Liver (tissue), 9 donors: ENCODE measurements around the gene TEX14. TPM values are rescaled to one million over a fixed set of nuclear protein-coding genes. Genes with fewer than 3 reads are reported as not detected.

Source experiments
- DNase-seq: peaks from one replicate; pipeline ENCODE4 v3.0.0-alpha.2; 2017; ENCODE audit warnings: low spot score
- H3K27ac ChIP-seq, 2 donors: one replicate each; pipeline ENCODE4 v1.7.0; 2013; ENCODE audit warnings: inconsistent platforms in 2 of 2, low read length in 2 of 2, control low read depth in 1 of 2, low read depth in 1 of 2, mild to moderate bottlenecking in 1 of 2
- H3K27me3 ChIP-seq, 4 donors: one replicate each; pipeline versions ENCODE4 v1.6.1 to v1.7.0; 2013; ENCODE audit warnings: low read length in 3 of 4, inconsistent platforms in 1 of 4, mild to moderate bottlenecking in 1 of 4, moderate library complexity in 1 of 4; ENCODE audit not compliant: control insufficient read depth in 4 of 4, insufficient read depth in 4 of 4
- H3K36me3 ChIP-seq, 4 donors: one replicate each; pipeline versions ENCODE4 v1.6.1 to v1.7.0; 2013; ENCODE audit warnings: low read length in 3 of 4, mild to moderate bottlenecking in 3 of 4, low read depth in 1 of 4, moderate library complexity in 1 of 4; ENCODE audit not compliant: control insufficient read depth in 4 of 4, insufficient read depth in 3 of 4
- H3K4me1 ChIP-seq, 4 donors: one replicate each; pipeline versions ENCODE4 v1.6.1 to v1.7.0; 2013; ENCODE audit warnings: low read length in 3 of 4, mild to moderate bottlenecking in 3 of 4, moderate library complexity in 1 of 4; ENCODE audit not compliant: control insufficient read depth in 4 of 4, insufficient read depth in 4 of 4
- H3K4me3 ChIP-seq, 3 donors: one replicate each; pipeline versions ENCODE4 v1.6.1 to v1.7.0; 2013; ENCODE audit warnings: low read length in 3 of 3, control low read depth in 1 of 3, low read depth in 1 of 3, mild to moderate bottlenecking in 1 of 3
- H3K9ac ChIP-seq, 2 donors: one replicate each; pipeline ENCODE4 v1.7.0; 2013; ENCODE audit warnings: low read length in 2 of 2, mild to moderate bottlenecking in 2 of 2, moderate library complexity in 2 of 2, control low read depth in 1 of 2, low read depth in 1 of 2
- H3K9me3 ChIP-seq, 4 donors: one replicate each; pipeline versions ENCODE4 v1.6.1 to v1.7.0; 2013; ENCODE audit warnings: low read length in 3 of 4; ENCODE audit not compliant: control insufficient read depth in 4 of 4
- EGR1 ChIP-seq, 2 donors: IDR thresholded peaks; 2 replicates each; pipeline ENCODE4 v1.6.1; 2016 to 2018; ENCODE audit warnings: antibody characterized with exemption in 2 of 2, low read depth in 2 of 2
- FOXA1 ChIP-seq: IDR thresholded peaks from 2 replicates; pipeline ENCODE4 v1.6.1; 2016; ENCODE audit warnings: antibody characterized with exemption
- FOXA2 ChIP-seq: IDR thresholded peaks from 2 replicates; pipeline ENCODE4 v1.6.1; 2016; ENCODE audit warnings: antibody characterized with exemption
- GABPA ChIP-seq, 2 donors: IDR thresholded peaks in 1 of 2; conservative IDR thresholded peaks in 1 of 2; 2 replicates each; pipeline ENCODE4 v1.6.1; 2016; ENCODE audit warnings: antibody characterized with exemption in 2 of 2, mild to moderate bottlenecking in 1 of 2, moderate library complexity in 1 of 2
- HNF4A ChIP-seq, 2 donors: conservative IDR thresholded peaks; 2 replicates each; pipeline ENCODE4 v1.6.1; 2016; ENCODE audit warnings: antibody characterized with exemption in 2 of 2, mild to moderate bottlenecking in 2 of 2
- HNF4G ChIP-seq: IDR thresholded peaks from 2 replicates; pipeline ENCODE4 v1.6.1; 2016; ENCODE audit warnings: antibody characterized with exemption
- JUND ChIP-seq, 2 donors: IDR thresholded peaks; 2 replicates each; pipeline ENCODE4 v1.6.1; 2016; ENCODE audit warnings: antibody characterized with exemption in 2 of 2
- NR2F2 ChIP-seq: IDR thresholded peaks from 2 replicates; pipeline ENCODE4 v1.6.1; 2016; ENCODE audit warnings: antibody characterized with exemption
- RAD21 ChIP-seq, 2 donors: IDR thresholded peaks; 2 replicates each; pipeline ENCODE4 v1.6.1; 2016; ENCODE audit warnings: antibody characterized with exemption in 2 of 2, mild to moderate bottlenecking in 2 of 2
- RXRA ChIP-seq, 2 donors: IDR thresholded peaks; 2 replicates each; pipeline ENCODE4 v1.6.1; 2017 to 2018; ENCODE audit warnings: antibody characterized with exemption in 2 of 2, mild to moderate bottlenecking in 1 of 2
- SP1 ChIP-seq: IDR thresholded peaks from 2 replicates; pipeline ENCODE4 v1.6.1; 2018; ENCODE audit warnings: antibody characterized with exemption, mild to moderate bottlenecking
- TAF1 ChIP-seq: conservative IDR thresholded peaks from 2 replicates; pipeline ENCODE4 v1.6.1; 2016; ENCODE audit warnings: antibody characterized with exemption, mild to moderate bottlenecking
- YY1 ChIP-seq: IDR thresholded peaks from 2 replicates; pipeline ENCODE4 v1.6.1; 2016; ENCODE audit warnings: antibody characterized with exemption, mild to moderate bottlenecking
- WGBS: extraction: QIAGEN DNeasy Blood & Tissue Kit; methylation state at CpG from one replicate; pipeline ENCODE4 v1.1.7; 2013; 5-methylcytosine and 5-hydroxymethylcytosine counted together
- polyA plus RNA-seq, 2 donors: library from polyadenylated mRNA; stranded (reverse) in 1 of 2; unstranded in 1 of 2; fragments of 200-250 nt in 1 of 2; fragments of >200 nt in 1 of 2; fragmentation: Nextera tagmentation in 1 of 2; extraction: Ambion mirVana in 1 of 2; gene quantifications; one replicate each; pipeline versions ENCODE4 v1.2.1 to v1.2.3, GENCODE V29; 2013 to 2015
- total RNA-seq, 2 donors: library from RNA; depleted of rRNA; stranded (reverse); fragments of >200 nt; gene quantifications; one replicate each; pipeline ENCODE4 v1.2.3, GENCODE V29; 2014
- TF ChIP-seq, protein P1 (sequence below): IDR thresholded peaks from 2 replicates; pipeline ENCODE4 v1.6.1; 2016; ENCODE audit warnings: antibody characterized with exemption
- TF ChIP-seq, protein P2 (sequence below): fragments of 150-350 bp; IDR thresholded peaks from 2 replicates; pipeline ENCODE4 v1.5.1; 2017; ENCODE audit warnings: improper control_type of control experiment, low read depth, low read length; ENCODE audit not compliant: missing input control
- TF ChIP-seq, protein P3 (sequence below): IDR thresholded peaks from 2 replicates; pipeline ENCODE4 v1.6.1; 2016; ENCODE audit warnings: antibody characterized with exemption
- TF ChIP-seq, protein P4 (sequence below): IDR thresholded peaks from 2 replicates; pipeline ENCODE4 v1.6.1; 2016; ENCODE audit warnings: antibody characterized with exemption
- TF ChIP-seq, protein P5 (sequence below): IDR thresholded peaks from 2 replicates; pipeline ENCODE4 v1.6.1; 2016; ENCODE audit warnings: antibody characterized with exemption, mild to moderate bottlenecking
- donor health status: healthy.
- donor health status: healthy.
- donor health status: healthy.
- donor health status: healthy.
- donor health status: healthy.

TEX14 gene
- total and polyA plus RNA-seq, 4 donors = 0.01 to 0.17 (median 0.13) TPM

DNA sequence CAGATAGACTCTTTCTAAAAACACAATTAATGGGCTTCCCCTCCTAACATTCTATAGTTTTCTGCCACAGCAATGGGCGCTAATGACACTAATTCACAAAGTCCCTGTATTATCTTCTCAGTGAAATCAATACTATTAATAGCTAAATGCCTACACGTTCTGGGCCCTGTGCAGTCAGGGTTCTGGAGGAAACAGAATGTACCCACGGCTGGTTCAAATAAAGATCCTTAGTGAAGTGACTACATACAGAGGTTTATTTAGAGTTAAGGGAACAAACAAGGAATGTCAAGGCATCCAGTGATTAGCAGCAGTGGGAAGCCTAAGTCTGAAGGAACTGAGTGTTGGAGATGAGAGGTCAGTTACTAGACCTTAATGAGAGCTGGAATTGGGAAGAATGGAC lies 133.9 kb downstream of the TEX14 start:
- no peaks in the 10 kb centered on the region for H3K27me3 ChIP-seq
- H3K27ac ChIP-seq = no peak overlapping the region
- WGBS = 61% methylated on average over 3 of the region's 3 CpGs
- H3K9me3 ChIP-seq = no peaks in the 10 kb centered on the region
- TF ChIP-seq NR2F2 = no peak
- TF ChIP-seq, protein P1, sequence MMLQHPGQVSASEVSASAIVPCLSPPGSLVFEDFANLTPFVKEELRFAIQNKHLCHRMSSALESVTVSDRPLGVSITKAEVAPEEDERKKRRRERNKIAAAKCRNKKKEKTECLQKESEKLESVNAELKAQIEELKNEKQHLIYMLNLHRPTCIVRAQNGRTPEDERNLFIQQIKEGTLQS = no peak
- no peak for TF ChIP-seq EGR1 (IDR thresholded peaks at IDR 0.05; ENCODE audit: low read depth in 2 of 2)
- TF ChIP-seq YY1 = no peak
- TF ChIP-seq, protein P2, sequence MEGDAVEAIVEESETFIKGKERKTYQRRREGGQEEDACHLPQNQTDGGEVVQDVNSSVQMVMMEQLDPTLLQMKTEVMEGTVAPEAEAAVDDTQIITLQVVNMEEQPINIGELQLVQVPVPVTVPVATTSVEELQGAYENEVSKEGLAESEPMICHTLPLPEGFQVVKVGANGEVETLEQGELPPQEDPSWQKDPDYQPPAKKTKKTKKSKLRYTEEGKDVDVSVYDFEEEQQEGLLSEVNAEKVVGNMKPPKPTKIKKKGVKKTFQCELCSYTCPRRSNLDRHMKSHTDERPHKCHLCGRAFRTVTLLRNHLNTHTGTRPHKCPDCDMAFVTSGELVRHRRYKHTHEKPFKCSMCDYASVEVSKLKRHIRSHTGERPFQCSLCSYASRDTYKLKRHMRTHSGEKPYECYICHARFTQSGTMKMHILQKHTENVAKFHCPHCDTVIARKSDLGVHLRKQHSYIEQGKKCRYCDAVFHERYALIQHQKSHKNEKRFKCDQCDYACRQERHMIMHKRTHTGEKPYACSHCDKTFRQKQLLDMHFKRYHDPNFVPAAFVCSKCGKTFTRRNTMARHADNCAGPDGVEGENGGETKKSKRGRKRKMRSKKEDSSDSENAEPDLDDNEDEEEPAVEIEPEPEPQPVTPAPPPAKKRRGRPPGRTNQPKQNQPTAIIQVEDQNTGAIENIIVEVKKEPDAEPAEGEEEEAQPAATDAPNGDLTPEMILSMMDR = no peak
- TF ChIP-seq JUND (IDR thresholded peaks at IDR 0.05) = no peak
- TF ChIP-seq HNF4A (conservative IDR thresholded peaks at IDR 0.05) = no peak
- TF ChIP-seq FOXA1 = no peak
- TF ChIP-seq FOXA2 = no peak
- TF ChIP-seq RXRA (IDR thresholded peaks at IDR 0.05) = no peak
- TF ChIP-seq HNF4G = no peak
- TF ChIP-seq, protein P3, sequence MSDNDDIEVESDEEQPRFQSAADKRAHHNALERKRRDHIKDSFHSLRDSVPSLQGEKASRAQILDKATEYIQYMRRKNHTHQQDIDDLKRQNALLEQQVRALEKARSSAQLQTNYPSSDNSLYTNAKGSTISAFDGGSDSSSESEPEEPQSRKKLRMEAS = no peak
- TF ChIP-seq GABPA (IDR thresholded peaks at IDR 0.05 in 1 of 2, conservative IDR thresholded peaks at IDR 0.05 in 1 of 2) = no peak
- TF ChIP-seq RAD21 (IDR thresholded peaks at IDR 0.05) = no peak
- TF ChIP-seq, protein P4, sequence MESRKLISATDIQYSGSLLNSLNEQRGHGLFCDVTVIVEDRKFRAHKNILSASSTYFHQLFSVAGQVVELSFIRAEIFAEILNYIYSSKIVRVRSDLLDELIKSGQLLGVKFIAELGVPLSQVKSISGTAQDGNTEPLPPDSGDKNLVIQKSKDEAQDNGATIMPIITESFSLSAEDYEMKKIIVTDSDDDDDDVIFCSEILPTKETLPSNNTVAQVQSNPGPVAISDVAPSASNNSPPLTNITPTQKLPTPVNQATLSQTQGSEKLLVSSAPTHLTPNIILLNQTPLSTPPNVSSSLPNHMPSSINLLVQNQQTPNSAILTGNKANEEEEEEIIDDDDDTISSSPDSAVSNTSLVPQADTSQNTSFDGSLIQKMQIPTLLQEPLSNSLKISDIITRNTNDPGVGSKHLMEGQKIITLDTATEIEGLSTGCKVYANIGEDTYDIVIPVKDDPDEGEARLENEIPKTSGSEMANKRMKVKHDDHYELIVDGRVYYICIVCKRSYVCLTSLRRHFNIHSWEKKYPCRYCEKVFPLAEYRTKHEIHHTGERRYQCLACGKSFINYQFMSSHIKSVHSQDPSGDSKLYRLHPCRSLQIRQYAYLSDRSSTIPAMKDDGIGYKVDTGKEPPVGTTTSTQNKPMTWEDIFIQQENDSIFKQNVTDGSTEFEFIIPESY = no peak
- H3K4me1 ChIP-seq = peaks cover 0 to 2% (median 0%) of the 10 kb centered on the region in 4 donors
- H3K36me3 ChIP-seq = no peaks in the 10 kb centered on the region
- H3K4me3 ChIP-seq = no peak overlapping the region
- no peak for DNase-seq
- H3K9ac ChIP-seq = no peak overlapping the region

DNA sequence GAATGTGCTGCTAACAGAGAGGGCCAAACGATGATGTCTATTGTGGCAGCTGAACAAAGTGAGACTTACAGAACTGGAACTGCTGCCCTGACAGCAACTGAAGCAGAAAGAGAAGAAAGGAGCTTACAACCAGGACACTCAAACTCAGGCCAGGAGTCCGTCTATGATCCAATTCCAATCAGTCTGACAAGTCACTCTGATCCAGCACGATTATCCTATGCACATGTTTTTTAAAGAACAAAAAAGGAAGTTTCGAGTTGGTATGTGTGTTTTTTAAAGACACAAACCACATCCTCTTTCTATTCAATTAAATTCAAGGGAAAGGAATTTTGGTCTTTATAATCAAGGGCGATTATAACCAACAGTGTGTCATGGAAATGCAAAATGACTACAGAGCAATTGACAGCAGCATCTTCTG lies 135.0 kb downstream of the TEX14 start:
- DNase-seq = no peak
- Histone ChIP-seq H3K36me3 (no peaks in the 10 kb centered on the region), H3K27ac (no peak overlapping the region), H3K9ac (no peak overlapping the region), H3K27me3 (no peaks in the 10 kb centered on the region), H3K9me3 (no peaks in the 10 kb centered on the region), H3K4me1 (peaks cover 0 to 2% (median 0%) of the 10 kb centered on the region in 4 donors), H3K4me3 (no peak overlapping the region)
- 75% methylated on average over 5 of the region's 5 CpGs for WGBS
- TF ChIP-seq RXRA (IDR thresholded peaks at IDR 0.05) (no peak), EGR1 (IDR thresholded peaks at IDR 0.05; ENCODE audit: low read depth in 2 of 2) (no peak), NR2F2 (no peak), RAD21 (IDR thresholded peaks at IDR 0.05) (no peak), HNF4A (conservative IDR thresholded peaks at IDR 0.05) (no peak), FOXA1 (no peak), FOXA2 (no peak), TAF1 (no peak), HNF4G (no peak), SP1 (no peak), JUND (IDR thresholded peaks at IDR 0.05) (no peak), GABPA (IDR thresholded peaks at IDR 0.05 in 1 of 2, conservative IDR thresholded peaks at IDR 0.05 in 1 of 2) (no peak)
- TF ChIP-seq, protein P2 = no peak
- TF ChIP-seq, protein P4 = no peak
- TF ChIP-seq, protein P5, sequence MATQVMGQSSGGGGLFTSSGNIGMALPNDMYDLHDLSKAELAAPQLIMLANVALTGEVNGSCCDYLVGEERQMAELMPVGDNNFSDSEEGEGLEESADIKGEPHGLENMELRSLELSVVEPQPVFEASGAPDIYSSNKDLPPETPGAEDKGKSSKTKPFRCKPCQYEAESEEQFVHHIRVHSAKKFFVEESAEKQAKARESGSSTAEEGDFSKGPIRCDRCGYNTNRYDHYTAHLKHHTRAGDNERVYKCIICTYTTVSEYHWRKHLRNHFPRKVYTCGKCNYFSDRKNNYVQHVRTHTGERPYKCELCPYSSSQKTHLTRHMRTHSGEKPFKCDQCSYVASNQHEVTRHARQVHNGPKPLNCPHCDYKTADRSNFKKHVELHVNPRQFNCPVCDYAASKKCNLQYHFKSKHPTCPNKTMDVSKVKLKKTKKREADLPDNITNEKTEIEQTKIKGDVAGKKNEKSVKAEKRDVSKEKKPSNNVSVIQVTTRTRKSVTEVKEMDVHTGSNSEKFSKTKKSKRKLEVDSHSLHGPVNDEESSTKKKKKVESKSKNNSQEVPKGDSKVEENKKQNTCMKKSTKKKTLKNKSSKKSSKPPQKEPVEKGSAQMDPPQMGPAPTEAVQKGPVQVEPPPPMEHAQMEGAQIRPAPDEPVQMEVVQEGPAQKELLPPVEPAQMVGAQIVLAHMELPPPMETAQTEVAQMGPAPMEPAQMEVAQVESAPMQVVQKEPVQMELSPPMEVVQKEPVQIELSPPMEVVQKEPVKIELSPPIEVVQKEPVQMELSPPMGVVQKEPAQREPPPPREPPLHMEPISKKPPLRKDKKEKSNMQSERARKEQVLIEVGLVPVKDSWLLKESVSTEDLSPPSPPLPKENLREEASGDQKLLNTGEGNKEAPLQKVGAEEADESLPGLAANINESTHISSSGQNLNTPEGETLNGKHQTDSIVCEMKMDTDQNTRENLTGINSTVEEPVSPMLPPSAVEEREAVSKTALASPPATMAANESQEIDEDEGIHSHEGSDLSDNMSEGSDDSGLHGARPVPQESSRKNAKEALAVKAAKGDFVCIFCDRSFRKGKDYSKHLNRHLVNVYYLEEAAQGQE = no peak
- TF ChIP-seq, protein P1 = no peak
